HepG2 (cell line): ENCODE measurements around the gene ATP6V1G2. TPM values are rescaled to one million over a fixed set of nuclear protein-coding genes. Genes with fewer than 3 reads are reported as not detected.

ENCODE experiments used
- ADNP ChIP-seq: sonication (generic); formaldehyde crosslinking; IDR thresholded peaks from 2 replicates; pipeline ENCODE4 v1.4.0; 2020; ENCODE audit warnings: missing genetic modification reagents
- ARNT ChIP-seq: fragments of 450-650 bp; IDR thresholded peaks from 2 replicates; pipeline ENCODE4 v1.6.1; 2017
- ELF4 ChIP-seq: sonication (generic); formaldehyde crosslinking; IDR thresholded peaks from 2 replicates; pipeline ENCODE4 v1.5.0; 2020; ENCODE audit warnings: missing genetic modification reagents, mild to moderate bottlenecking, moderate library complexity, borderline replicate concordance
- MXI1 ChIP-seq: IDR thresholded peaks from 3 replicates; pipeline ENCODE4 v1.6.1; 2012; ENCODE audit warnings: low read depth, low read length, inconsistent platforms, borderline replicate concordance
- NR0B2 ChIP-seq: sonication (generic); formaldehyde crosslinking; IDR thresholded peaks from 2 replicates; pipeline ENCODE4 v1.4.0; 2020; ENCODE audit warnings: mild to moderate bottlenecking, missing genetic modification reagents
- PAF1 ChIP-seq: IDR thresholded peaks from 2 replicates; pipeline ENCODE4 v1.6.1; 2016; ENCODE audit warnings: missing genetic modification reagents, missing compliant biosample characterization
- SOX6 ChIP-seq, 2 experiments: fragments of 450-650 bp in 1 of 2; sonication (generic) in 1 of 2; formaldehyde crosslinking in 1 of 2; IDR thresholded peaks; 2 replicates each; pipeline versions ENCODE4 v1.4.0 to v1.6.1; 2017 to 2020; ENCODE audit warnings: antibody characterized with exemption in 1 of 2, mild to moderate bottlenecking in 1 of 2, missing genetic modification reagents in 1 of 2
- STAG1 ChIP-seq: sonication (generic); formaldehyde crosslinking; IDR thresholded peaks from 2 replicates; pipeline ENCODE4 v1.4.0; 2020; ENCODE audit warnings: missing genetic modification reagents
- TFDP2 ChIP-seq: sonication (generic); formaldehyde crosslinking; IDR thresholded peaks from 2 replicates; pipeline ENCODE4 v1.4.0; 2020; ENCODE audit warnings: missing genetic modification reagents
- TGIF2 ChIP-seq: IDR thresholded peaks from 2 replicates; pipeline ENCODE4 v1.6.1; 2016; ENCODE audit warnings: control low read depth, missing compliant biosample characterization
- ZMYM2 ChIP-seq: sonication (generic); formaldehyde crosslinking; IDR thresholded peaks from 2 replicates; pipeline ENCODE4 v1.8.0; 2022; ENCODE audit warnings: mild to moderate bottlenecking, missing genetic modification reagents
- ZNF251 ChIP-seq: sonication (generic); formaldehyde crosslinking; IDR thresholded peaks from 2 replicates; pipeline ENCODE4 v1.9.0; 2021; ENCODE audit warnings: mild to moderate bottlenecking, missing genetic modification reagents
- ZNF572 ChIP-seq: sonication (generic); formaldehyde crosslinking; IDR thresholded peaks from 2 replicates; pipeline ENCODE4 v1.5.1; 2020; ENCODE audit warnings: mild to moderate bottlenecking, missing genetic modification reagents
- ZNF674 ChIP-seq: sonication (generic); formaldehyde crosslinking; IDR thresholded peaks from 2 replicates; pipeline ENCODE4 v1.5.0; 2020; ENCODE audit warnings: low read depth, mild to moderate bottlenecking, missing genetic modification reagents
- ZSCAN31 ChIP-seq: sonication (generic); formaldehyde crosslinking; IDR thresholded peaks from 2 replicates; pipeline ENCODE4 v1.5.0; 2020; ENCODE audit warnings: low read depth, mild to moderate bottlenecking, missing genetic modification reagents
- polyA plus RNA-seq, 8 experiments: library from polyadenylated mRNA; depleted of rRNA in 3 of 8; stranded (reverse) in 7 of 8; unstranded in 1 of 8; fragments of >200 nt; fragmentation: Illumina TruSeq in 4 of 8; extraction: Trizol in 4 of 8; gene quantifications; 2 replicates each; pipeline versions ENCODE4 v1.2.1 to v1.2.3, GENCODE V29; 2011 to 2016; ENCODE audit warnings: low read depth in 4 of 8, missing spikeins in 1 of 8, mixed read lengths in 1 of 8; ENCODE audit not compliant: insufficient read depth in 1 of 8
- total RNA-seq, 5 experiments: library from RNA; depleted of rRNA; stranded (reverse); fragments of >200 nt; fragmentation: Illumina TruSeq; extraction: Trizol; gene quantifications; 2 replicates each; pipeline ENCODE4 v1.2.3, GENCODE V29; 2016; ENCODE audit warnings: low read depth in 1 of 5
- TF ChIP-seq, protein P1 (sequence below): sonication (generic); formaldehyde crosslinking; IDR thresholded peaks from 2 replicates; pipeline ENCODE4 v1.4.0; 2020; ENCODE audit warnings: mild to moderate bottlenecking, low read depth, missing genetic modification reagents
- TF ChIP-seq, protein P2 (sequence below): sonication (generic); formaldehyde crosslinking; IDR thresholded peaks from 2 replicates; pipeline ENCODE4 v1.5.1; 2020; ENCODE audit warnings: missing genetic modification reagents, mild to moderate bottlenecking, borderline replicate concordance
- TF ChIP-seq, protein P3 (sequence below): fragments of 450-650 bp; IDR thresholded peaks from 2 replicates; pipeline ENCODE4 v1.6.1; 2017; ENCODE audit warnings: mild to moderate bottlenecking
- TF ChIP-seq, protein P4 (sequence below): sonication (generic); formaldehyde crosslinking; IDR thresholded peaks from 2 replicates; pipeline ENCODE4 v1.8.1; 2023; ENCODE audit warnings: mild to moderate bottlenecking, moderate library complexity, missing genetic modification reagents
- TF ChIP-seq, protein P5 (sequence below): sonication (generic); formaldehyde crosslinking; IDR thresholded peaks from 2 replicates; pipeline ENCODE4 v1.5.0; 2020; ENCODE audit warnings: mild to moderate bottlenecking, missing genetic modification reagents

The ATP6V1G2 gene
- total and polyA plus RNA-seq, 2 of the 13 experiments (the other 11 are each of a cell fraction or from before 2014, with no cell fraction given): 0.27 to 0.83 TPM

DNA sequence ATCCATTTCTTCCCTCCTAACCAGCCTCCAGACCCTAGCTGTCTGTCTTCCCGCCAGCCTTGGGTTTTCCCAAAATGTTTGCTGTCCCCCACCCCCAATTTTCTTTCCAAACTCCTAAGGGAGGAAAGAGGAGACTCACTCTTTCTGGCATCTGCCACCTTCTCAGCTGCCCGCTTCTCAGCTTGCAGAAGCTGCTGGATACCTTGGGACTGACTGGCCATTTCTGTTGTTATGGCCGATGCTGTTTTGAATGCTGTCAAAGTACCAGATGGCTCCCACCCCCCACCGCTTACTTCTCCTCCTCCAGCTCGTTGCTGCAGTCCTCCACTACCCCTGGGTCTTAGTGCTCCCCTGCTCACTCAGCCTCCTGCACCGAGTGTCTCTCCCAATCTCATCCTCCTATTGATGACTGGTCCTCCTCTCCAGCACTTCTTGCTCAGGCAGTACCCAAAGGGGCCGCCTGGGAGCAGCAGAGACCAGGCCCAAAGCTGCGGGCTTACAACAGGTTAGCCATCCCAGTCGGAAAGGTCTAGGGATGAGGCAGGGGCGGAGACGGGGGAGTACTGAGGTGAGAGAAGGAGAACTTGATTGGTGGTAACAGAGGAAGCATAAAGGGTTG lies at the start of gene ATP6V1G2 (continued):
- TF ChIP-seq TGIF2 (CRISPR knock-in tag) (peak; percentile 24; the same call in 1 of the 2 replicates), ZMYM2 (CRISPR knock-in tag) (no peak), SOX6 (IDR thresholded peaks at IDR 0.05) (no peak), SOX6 (CRISPR knock-in tag; IDR thresholded peaks at IDR 0.05) (no peak; the same call in 1 of the 2 replicates), STAG1 (CRISPR knock-in tag) (peak; percentile 98), ZNF674 (no peak), NR0B2 (no peak), ZNF572 (CRISPR knock-in tag) (peak; percentile 63; the same call in 1 of the 2 replicates), TFDP2 (no peak), PAF1 (no peak), MXI1 (peak; percentile 48; the same call in 1 of the 3 replicates), ZSCAN31 (CRISPR knock-in tag) (no peak; the same call in 1 of the 2 replicates), ARNT (no peak), ZNF251 (CRISPR knock-in tag) (no peak), ELF4 (no peak), ADNP (CRISPR knock-in tag) (no peak)
- TF ChIP-seq, protein P1, sequence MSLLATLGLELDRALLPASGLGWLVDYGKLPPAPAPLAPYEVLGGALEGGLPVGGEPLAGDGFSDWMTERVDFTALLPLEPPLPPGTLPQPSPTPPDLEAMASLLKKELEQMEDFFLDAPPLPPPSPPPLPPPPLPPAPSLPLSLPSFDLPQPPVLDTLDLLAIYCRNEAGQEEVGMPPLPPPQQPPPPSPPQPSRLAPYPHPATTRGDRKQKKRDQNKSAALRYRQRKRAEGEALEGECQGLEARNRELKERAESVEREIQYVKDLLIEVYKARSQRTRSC (CRISPR knock-in tag): no peak
- TF ChIP-seq, protein P2, sequence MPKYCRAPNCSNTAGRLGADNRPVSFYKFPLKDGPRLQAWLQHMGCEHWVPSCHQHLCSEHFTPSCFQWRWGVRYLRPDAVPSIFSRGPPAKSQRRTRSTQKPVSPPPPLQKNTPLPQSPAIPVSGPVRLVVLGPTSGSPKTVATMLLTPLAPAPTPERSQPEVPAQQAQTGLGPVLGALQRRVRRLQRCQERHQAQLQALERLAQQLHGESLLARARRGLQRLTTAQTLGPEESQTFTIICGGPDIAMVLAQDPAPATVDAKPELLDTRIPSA: no peak
- TF ChIP-seq, protein P3, sequence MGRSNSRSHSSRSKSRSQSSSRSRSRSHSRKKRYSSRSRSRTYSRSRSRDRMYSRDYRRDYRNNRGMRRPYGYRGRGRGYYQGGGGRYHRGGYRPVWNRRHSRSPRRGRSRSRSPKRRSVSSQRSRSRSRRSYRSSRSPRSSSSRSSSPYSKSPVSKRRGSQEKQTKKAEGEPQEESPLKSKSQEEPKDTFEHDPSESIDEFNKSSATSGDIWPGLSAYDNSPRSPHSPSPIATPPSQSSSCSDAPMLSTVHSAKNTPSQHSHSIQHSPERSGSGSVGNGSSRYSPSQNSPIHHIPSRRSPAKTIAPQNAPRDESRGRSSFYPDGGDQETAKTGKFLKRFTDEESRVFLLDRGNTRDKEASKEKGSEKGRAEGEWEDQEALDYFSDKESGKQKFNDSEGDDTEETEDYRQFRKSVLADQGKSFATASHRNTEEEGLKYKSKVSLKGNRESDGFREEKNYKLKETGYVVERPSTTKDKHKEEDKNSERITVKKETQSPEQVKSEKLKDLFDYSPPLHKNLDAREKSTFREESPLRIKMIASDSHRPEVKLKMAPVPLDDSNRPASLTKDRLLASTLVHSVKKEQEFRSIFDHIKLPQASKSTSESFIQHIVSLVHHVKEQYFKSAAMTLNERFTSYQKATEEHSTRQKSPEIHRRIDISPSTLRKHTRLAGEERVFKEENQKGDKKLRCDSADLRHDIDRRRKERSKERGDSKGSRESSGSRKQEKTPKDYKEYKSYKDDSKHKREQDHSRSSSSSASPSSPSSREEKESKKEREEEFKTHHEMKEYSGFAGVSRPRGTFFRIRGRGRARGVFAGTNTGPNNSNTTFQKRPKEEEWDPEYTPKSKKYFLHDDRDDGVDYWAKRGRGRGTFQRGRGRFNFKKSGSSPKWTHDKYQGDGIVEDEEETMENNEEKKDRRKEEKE: no peak
- TF ChIP-seq, protein P4, sequence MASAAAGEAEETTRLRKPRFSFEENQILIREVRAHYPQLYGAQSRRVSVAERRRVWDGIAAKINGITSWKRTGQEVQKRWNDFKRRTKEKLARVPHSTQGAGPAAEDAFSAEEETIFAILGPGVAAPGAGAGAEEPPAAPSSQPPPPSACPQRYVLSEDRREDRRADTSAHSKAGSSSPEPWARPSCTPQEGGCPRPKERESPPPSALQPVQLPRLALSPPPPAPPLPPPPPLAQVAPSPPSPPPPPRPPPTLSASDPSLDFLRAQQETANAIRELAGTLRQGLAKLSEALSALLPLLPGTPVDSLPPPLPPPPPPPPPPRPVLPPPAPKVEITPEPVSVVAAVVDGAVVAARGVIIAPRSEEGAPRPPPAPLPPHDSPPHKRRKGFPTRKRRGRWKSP (CRISPR knock-in tag): peak; percentile 61; the same call in 1 of the 2 replicates
- TF ChIP-seq, protein P5, sequence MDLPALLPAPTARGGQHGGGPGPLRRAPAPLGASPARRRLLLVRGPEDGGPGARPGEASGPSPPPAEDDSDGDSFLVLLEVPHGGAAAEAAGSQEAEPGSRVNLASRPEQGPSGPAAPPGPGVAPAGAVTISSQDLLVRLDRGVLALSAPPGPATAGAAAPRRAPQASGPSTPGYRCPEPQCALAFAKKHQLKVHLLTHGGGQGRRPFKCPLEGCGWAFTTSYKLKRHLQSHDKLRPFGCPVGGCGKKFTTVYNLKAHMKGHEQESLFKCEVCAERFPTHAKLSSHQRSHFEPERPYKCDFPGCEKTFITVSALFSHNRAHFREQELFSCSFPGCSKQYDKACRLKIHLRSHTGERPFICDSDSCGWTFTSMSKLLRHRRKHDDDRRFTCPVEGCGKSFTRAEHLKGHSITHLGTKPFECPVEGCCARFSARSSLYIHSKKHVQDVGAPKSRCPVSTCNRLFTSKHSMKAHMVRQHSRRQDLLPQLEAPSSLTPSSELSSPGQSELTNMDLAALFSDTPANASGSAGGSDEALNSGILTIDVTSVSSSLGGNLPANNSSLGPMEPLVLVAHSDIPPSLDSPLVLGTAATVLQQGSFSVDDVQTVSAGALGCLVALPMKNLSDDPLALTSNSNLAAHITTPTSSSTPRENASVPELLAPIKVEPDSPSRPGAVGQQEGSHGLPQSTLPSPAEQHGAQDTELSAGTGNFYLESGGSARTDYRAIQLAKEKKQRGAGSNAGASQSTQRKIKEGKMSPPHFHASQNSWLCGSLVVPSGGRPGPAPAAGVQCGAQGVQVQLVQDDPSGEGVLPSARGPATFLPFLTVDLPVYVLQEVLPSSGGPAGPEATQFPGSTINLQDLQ: no peak
